ENCODE results near the gene SMAD2. TPM values are rescaled to one million over a fixed set of nuclear protein-coding genes. Genes with fewer than 3 reads are reported as not detected.

Gene SMAD2
- total and polyA plus RNA-seq, 2 experiments from 2014 or later: 58.5 to 108 TPM

DNA sequence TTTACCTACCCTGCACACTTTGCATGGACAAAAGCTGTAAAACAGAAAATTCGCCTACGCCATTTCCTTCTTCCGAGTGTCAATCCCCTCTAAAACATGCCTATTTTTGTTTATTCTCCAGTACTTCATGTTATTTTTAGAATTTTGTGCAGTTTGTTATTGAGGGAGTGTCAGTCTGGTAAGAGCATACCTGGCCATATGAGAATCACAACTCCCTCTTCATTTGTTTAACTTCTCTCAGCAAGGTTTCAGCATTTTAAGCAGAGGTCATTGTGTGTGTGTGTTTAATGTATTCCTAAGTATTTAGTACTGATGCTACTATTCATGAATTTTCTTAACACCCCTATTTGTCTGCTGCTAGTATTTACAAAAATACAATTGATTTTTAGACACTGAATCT lies 49.4 kb downstream of the SMAD2 start:
- Histone ChIP-seq H3K9me3 (ENCODE audit: low read depth) (no peaks in the 10 kb centered on the region), H3K79me2 (peaks cover 74% of the 10 kb centered on the region), H3K4me2 (no peak overlapping the region), H2AFZ (no peak overlapping the region), H3K27me3 (no peaks in the 10 kb centered on the region), H3K9me2 (replicated peaks; ENCODE audit: insufficient read depth) (no peaks in the 10 kb centered on the region), H3K4me3 (no peak overlapping the region), H3K36me3 (replicated peaks; ENCODE audit: insufficient read depth, low read depth) (no peaks in the 10 kb centered on the region), H3K27ac (no peak overlapping the region), H3K4me1 (ENCODE audit: insufficient read depth) (no peaks in the 10 kb centered on the region), H4K20me1 (ENCODE audit: insufficient read depth, poor library complexity, severe bottlenecking) (peaks cover 19% of the 10 kb centered on the region)
- no peak for TF ChIP-seq EZH2 (IDR thresholded peaks at IDR 0.05; ENCODE audit: borderline replicate concordance)
- TF ChIP-seq, protein P1, sequence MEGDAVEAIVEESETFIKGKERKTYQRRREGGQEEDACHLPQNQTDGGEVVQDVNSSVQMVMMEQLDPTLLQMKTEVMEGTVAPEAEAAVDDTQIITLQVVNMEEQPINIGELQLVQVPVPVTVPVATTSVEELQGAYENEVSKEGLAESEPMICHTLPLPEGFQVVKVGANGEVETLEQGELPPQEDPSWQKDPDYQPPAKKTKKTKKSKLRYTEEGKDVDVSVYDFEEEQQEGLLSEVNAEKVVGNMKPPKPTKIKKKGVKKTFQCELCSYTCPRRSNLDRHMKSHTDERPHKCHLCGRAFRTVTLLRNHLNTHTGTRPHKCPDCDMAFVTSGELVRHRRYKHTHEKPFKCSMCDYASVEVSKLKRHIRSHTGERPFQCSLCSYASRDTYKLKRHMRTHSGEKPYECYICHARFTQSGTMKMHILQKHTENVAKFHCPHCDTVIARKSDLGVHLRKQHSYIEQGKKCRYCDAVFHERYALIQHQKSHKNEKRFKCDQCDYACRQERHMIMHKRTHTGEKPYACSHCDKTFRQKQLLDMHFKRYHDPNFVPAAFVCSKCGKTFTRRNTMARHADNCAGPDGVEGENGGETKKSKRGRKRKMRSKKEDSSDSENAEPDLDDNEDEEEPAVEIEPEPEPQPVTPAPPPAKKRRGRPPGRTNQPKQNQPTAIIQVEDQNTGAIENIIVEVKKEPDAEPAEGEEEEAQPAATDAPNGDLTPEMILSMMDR (IDR thresholded peaks at IDR 0.05; ENCODE audit: poor library complexity): no peak
- no peak for TF ChIP-seq EZH2phosphoT487 (IDR thresholded peaks at IDR 0.05; ENCODE audit: low read depth, severe bottlenecking, unreplicated experiment)
- WGBS (ENCODE audit: low lambda C conversion rate, missing lambda C conversion rate): 99% methylated on average over 3 of the region's 3 CpGs
- no peak for DNase-seq (ENCODE audit: low spot score)

DNA sequence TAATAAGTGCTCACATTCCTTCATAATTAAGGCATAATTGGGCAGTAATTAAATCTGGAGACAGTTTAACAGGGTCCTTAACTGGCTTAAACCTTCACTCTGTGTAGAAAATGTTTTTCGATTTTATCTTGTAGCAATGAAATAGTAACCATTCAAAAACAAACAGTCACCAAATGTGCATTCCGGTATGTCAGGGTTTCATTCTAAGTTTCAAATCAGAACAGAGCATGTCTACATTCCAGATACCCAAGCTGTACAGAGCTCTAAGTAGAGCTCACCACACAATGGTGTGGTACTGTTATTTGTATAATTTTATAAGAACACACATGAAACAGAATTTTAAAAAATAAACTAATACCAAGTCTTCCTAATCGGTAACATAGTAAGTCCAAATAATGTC lies 52.6 kb downstream of the SMAD2 start:
- H3K36me3 ChIP-seq (replicated peaks; ENCODE audit: insufficient read depth, low read depth): no peaks in the 10 kb centered on the region
- H3K9me2 ChIP-seq (replicated peaks; ENCODE audit: insufficient read depth): no peaks in the 10 kb centered on the region
- no peaks in the 10 kb centered on the region for H3K27me3 ChIP-seq
- TF ChIP-seq EZH2phosphoT487 (IDR thresholded peaks at IDR 0.05; ENCODE audit: low read depth, severe bottlenecking, unreplicated experiment) (no peak), EZH2 (IDR thresholded peaks at IDR 0.05; ENCODE audit: borderline replicate concordance) (no peak)
- TF ChIP-seq, protein P1 (IDR thresholded peaks at IDR 0.05; ENCODE audit: poor library complexity): no peak
- WGBS (ENCODE audit: low lambda C conversion rate, missing lambda C conversion rate): 93% methylated on average over 3 of the region's 3 CpGs
- no peak overlapping the region for H3K4me3 ChIP-seq
- DNase-seq (ENCODE audit: low spot score): no peak
- no peak overlapping the region for H3K4me2 ChIP-seq
- no peaks in the 10 kb centered on the region for H3K4me1 ChIP-seq (ENCODE audit: insufficient read depth)
- no peak overlapping the region for H2AFZ ChIP-seq
- H3K27ac ChIP-seq: no peak overlapping the region
- H3K79me2 ChIP-seq: peaks cover 80% of the 10 kb centered on the region
- peaks cover 17% of the 10 kb centered on the region for H4K20me1 ChIP-seq (ENCODE audit: insufficient read depth, poor library complexity, severe bottlenecking)
- H3K9me3 ChIP-seq (ENCODE audit: low read depth): no peaks in the 10 kb centered on the region

DNA sequence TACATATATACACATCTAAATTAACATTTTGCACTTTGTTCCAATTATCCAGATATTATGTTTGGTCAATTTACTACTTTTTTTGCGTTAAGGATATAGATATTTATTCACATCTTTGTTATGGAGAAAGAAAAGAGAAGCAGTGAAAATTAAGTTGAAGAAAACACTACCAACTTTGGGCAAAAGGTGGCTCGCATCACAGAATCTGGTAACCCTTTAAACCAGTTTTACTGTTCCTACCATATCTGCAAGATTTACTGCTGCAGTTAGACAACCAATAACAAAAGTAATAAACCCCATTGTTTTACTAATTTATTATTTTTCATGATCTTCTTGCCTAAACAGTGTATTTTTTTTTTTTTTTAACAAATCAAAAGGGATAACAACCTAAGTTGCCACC lies 53.6 kb downstream of the SMAD2 start:
- Histone ChIP-seq H4K20me1 (ENCODE audit: insufficient read depth, poor library complexity, severe bottlenecking) (peaks cover 17% of the 10 kb centered on the region), H3K4me2 (no peak overlapping the region), H2AFZ (no peak overlapping the region), H3K4me1 (ENCODE audit: insufficient read depth) (no peaks in the 10 kb centered on the region), H3K9me3 (ENCODE audit: low read depth) (no peaks in the 10 kb centered on the region), H3K9me2 (replicated peaks; ENCODE audit: insufficient read depth) (no peaks in the 10 kb centered on the region), H3K36me3 (replicated peaks; ENCODE audit: insufficient read depth, low read depth) (no peaks in the 10 kb centered on the region), H3K79me2 (peaks cover 81% of the 10 kb centered on the region), H3K27ac (no peak overlapping the region), H3K27me3 (no peaks in the 10 kb centered on the region), H3K4me3 (no peak overlapping the region)
- no peak for DNase-seq (ENCODE audit: low spot score)
- 94% methylated on average over 2 of the region's 2 CpGs for WGBS (ENCODE audit: low lambda C conversion rate, missing lambda C conversion rate)
- TF ChIP-seq EZH2 (IDR thresholded peaks at IDR 0.05; ENCODE audit: borderline replicate concordance): no peak
- TF ChIP-seq, protein P1 (IDR thresholded peaks at IDR 0.05; ENCODE audit: poor library complexity): no peak
- TF ChIP-seq EZH2phosphoT487 (IDR thresholded peaks at IDR 0.05; ENCODE audit: low read depth, severe bottlenecking, unreplicated experiment): no peak

DNA sequence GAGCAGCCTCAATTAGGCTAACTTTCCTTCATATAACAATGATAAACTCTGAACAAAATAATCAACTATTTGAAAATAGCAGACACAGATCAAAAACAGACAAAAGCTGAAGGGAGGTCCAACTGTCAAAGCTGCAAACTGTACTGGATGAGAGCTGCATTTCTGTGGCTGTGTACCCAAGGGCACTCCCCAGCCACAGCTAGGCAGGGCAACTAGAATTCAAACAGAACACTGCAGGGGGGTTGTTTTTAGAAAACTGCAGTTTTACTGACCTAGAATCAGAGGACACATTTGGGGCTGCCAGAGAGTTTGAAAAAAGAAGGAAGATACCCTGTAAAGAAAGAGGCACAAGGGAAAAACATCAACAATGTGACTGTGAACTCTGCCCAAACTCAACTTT lies 56.8 kb downstream of the SMAD2 start:
- H3K36me3 ChIP-seq (replicated peaks; ENCODE audit: insufficient read depth, low read depth): no peaks in the 10 kb centered on the region
- H2AFZ ChIP-seq: no peak overlapping the region
- no peaks in the 10 kb centered on the region for H3K27me3 ChIP-seq
- H3K27ac ChIP-seq: no peak overlapping the region
- no peaks in the 10 kb centered on the region for H3K9me3 ChIP-seq (ENCODE audit: low read depth)
- H3K4me1 ChIP-seq (ENCODE audit: insufficient read depth): no peaks in the 10 kb centered on the region
- no peaks in the 10 kb centered on the region for H3K9me2 ChIP-seq (replicated peaks; ENCODE audit: insufficient read depth)
- H4K20me1 ChIP-seq (ENCODE audit: insufficient read depth, poor library complexity, severe bottlenecking): peaks cover 19% of the 10 kb centered on the region
- peaks cover 74% of the 10 kb centered on the region for H3K79me2 ChIP-seq
- TF ChIP-seq, protein P1 (IDR thresholded peaks at IDR 0.05; ENCODE audit: poor library complexity): no peak
- TF ChIP-seq EZH2 (IDR thresholded peaks at IDR 0.05; ENCODE audit: borderline replicate concordance) (no peak), EZH2phosphoT487 (IDR thresholded peaks at IDR 0.05; ENCODE audit: low read depth, severe bottlenecking, unreplicated experiment) (no peak)
- H3K4me3 ChIP-seq: no peak overlapping the region
- H3K4me2 ChIP-seq: no peak overlapping the region
- no peak for DNase-seq (ENCODE audit: low spot score)
